Measurements from ENCODE around the gene MYLK. TPM values are rescaled to one million over a fixed set of nuclear protein-coding genes. Genes with fewer than 3 reads are reported as not detected.

MYLK gene
- polyA plus RNA-seq, 3 donors, result 0.35 to 1.3 (median 0.51) TPM

GRCh38 chr3:123586131-123586530, 298.0 kb downstream of the MYLK start:
- peak overlapping the region; percentile 84 for H3K9ac ChIP-seq (ENCODE audit: insufficient read depth, low read length, poor library complexity, severe bottlenecking)
- peaks cover 20% of the 10 kb centered on the region in 2 donors for H3K9me3 ChIP-seq (replicated peaks in 1 of 2; ENCODE audit: control insufficient read depth in 1 of 2, insufficient read depth in 1 of 2, low read length in 2 of 2)
- Mint-ChIP-seq H3K27ac (no peak overlapping the region), H3K36me3 (peaks cover 26 to 40% of the 10 kb centered on the region in 2 donors), H3K4me3 (no peak overlapping the region), H3K27me3 (ENCODE audit: low read depth in 3 of 3) (peaks cover 0 to 1% (median 0%) of the 10 kb centered on the region in 3 donors), H3K4me1 (peaks cover 19% of the 10 kb centered on the region), H3K9me3 (peaks cover 18 to 30% (median 24%) of the 10 kb centered on the region in 7 donors)
- WGBS (ENCODE audit: insufficient coverage), result 4% methylated on average over 6 of the region's 10 CpGs
- peaks cover 13 to 23% of the 10 kb centered on the region in 2 donors for H3K4me1 ChIP-seq (ENCODE audit: control insufficient read depth in 1 of 2, insufficient read depth in 2 of 2, low read length in 2 of 2)
- TF ChIP-seq, protein P1, sequence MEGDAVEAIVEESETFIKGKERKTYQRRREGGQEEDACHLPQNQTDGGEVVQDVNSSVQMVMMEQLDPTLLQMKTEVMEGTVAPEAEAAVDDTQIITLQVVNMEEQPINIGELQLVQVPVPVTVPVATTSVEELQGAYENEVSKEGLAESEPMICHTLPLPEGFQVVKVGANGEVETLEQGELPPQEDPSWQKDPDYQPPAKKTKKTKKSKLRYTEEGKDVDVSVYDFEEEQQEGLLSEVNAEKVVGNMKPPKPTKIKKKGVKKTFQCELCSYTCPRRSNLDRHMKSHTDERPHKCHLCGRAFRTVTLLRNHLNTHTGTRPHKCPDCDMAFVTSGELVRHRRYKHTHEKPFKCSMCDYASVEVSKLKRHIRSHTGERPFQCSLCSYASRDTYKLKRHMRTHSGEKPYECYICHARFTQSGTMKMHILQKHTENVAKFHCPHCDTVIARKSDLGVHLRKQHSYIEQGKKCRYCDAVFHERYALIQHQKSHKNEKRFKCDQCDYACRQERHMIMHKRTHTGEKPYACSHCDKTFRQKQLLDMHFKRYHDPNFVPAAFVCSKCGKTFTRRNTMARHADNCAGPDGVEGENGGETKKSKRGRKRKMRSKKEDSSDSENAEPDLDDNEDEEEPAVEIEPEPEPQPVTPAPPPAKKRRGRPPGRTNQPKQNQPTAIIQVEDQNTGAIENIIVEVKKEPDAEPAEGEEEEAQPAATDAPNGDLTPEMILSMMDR (IDR thresholded peaks at IDR 0.05), result no peak
- peak overlapping the region in 1 of 2 donors; percentile 94 for H3K27ac ChIP-seq (ENCODE audit: low read depth in 1 of 2, low read length in 2 of 2)
- H2AFZ ChIP-seq (ENCODE audit: insufficient read depth, low read depth, low read length, poor library complexity, severe bottlenecking), result peak overlapping the region; percentile 93
- DNase-seq, result peak in 1 of 3 donors; percentile 11
- H3K79me2 ChIP-seq (ENCODE audit: insufficient read depth, low read length), result peaks cover 19% of the 10 kb centered on the region
- no peaks in the 10 kb centered on the region for H4K20me1 ChIP-seq (ENCODE audit: insufficient read depth, low read length)
- H3K36me3 ChIP-seq (replicated peaks in 1 of 2; ENCODE audit: control insufficient read depth in 1 of 2, insufficient read depth in 2 of 2, low read length in 2 of 2), result peaks cover 5 to 20% of the 10 kb centered on the region in 2 donors
- H3K27me3 ChIP-seq (ENCODE audit: control insufficient read depth in 2 of 2, insufficient read depth in 2 of 2, low read length in 2 of 2), result no peaks in the 10 kb centered on the region
- intact Hi-C loops (cut with micrococcal nuclease), result loop anchor here in 1 of 2 donors (10.0 kb wide), 1 partner anchor 1201 kb away; the partner anchor contains the start of genes FAM162A and MIX23
- H3K4me3 ChIP-seq (replicated peaks in 1 of 3; ENCODE audit: low read depth in 2 of 3, low read length in 3 of 3), result peak overlapping the region; percentile 79 to 98 (median 95)
- peak overlapping the region; percentile 79 for H3K4me2 ChIP-seq (replicated peaks; ENCODE audit: extremely low read depth, low read length, poor library complexity, severe bottlenecking)

DNA sequence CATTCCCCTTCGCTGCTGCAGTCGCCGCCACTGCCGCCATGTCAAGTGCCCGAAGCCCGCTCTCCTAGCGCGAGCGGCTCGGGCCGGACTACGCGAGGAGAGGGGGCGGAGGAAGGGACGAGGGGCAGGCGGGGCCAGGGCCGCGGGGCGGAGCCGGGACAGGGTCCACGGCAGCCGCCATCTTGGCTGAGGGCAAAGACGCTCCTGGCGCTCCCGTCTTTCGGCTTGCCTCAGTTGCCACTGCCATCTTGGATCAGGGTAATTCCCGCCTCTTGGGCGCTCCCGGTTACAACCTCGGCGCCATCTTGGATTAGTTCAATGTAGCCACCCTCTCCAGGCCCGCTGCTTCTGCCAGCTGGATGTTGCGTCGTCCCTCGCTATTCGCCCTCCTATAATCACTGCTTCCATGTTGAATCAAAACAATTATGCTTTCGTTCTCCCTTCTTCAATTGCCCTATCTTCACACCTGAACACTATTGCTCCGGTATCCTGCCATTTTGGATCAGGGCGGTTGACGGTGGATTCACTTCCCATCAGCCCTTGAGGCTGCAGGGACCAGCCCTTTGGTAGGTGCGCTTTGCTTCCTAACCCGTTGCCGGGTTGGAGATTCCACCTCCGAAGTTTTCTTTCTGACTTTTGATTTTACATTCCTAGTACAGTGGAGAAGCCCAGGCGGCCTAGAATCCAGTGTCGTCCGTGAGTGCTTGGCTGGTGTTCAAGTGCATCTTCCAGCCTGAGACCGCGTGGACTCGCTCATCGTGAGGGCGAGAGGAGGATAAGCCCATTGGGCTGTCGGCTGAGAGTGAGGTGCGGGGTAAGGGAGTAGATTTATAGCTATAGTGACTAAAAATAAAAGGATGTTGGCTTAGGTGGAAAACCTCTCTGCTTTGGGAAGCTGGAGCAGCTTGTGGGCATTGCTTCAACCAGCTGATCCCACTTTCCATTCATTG, 298.9 kb downstream of the MYLK start, which contains the start of gene HACD2:
HACD2 (minus strand) TSS at position 66 of the 950 bp plus-strand sequence; CDS start at position 40, 26 bp downstream.
- peaks cover 8 to 20% of the 10 kb centered on the region in 2 donors for H3K36me3 ChIP-seq (replicated peaks in 1 of 2; ENCODE audit: control insufficient read depth in 1 of 2, insufficient read depth in 2 of 2, low read length in 2 of 2)
- no peak within 1 kb of the TSS for H3K4me3 Mint-ChIP-seq
- peaks cover 19% of the 10 kb centered on the region for H3K79me2 ChIP-seq (ENCODE audit: insufficient read depth, low read length)
- H3K9ac ChIP-seq (ENCODE audit: insufficient read depth, low read length, poor library complexity, severe bottlenecking), result peak within 1 kb of the TSS; percentile 84
- peaks cover 13 to 23% of the 10 kb centered on the region in 2 donors for H3K4me1 ChIP-seq (ENCODE audit: control insufficient read depth in 1 of 2, insufficient read depth in 2 of 2, low read length in 2 of 2)
- TF ChIP-seq, protein P1 (IDR thresholded peaks at IDR 0.05), result no peak
- peak; percentile 94 to 98 (median 95) for DNase-seq
- intact Hi-C loops (cut with micrococcal nuclease), result loop anchor here in 1 of 2 donors (10.0 kb wide), 1 partner anchor 1200 kb away; the partner anchor contains the start of genes FAM162A and MIX23
- peak within 1 kb of the TSS; percentile 79 to 98 (median 95) for H3K4me3 ChIP-seq (replicated peaks in 1 of 3; ENCODE audit: low read depth in 2 of 3, low read length in 3 of 3)
- peaks cover 19% of the 10 kb centered on the region for H3K4me1 Mint-ChIP-seq
- H3K9me3 Mint-ChIP-seq, result peaks cover 10 to 21% (median 15%) of the 10 kb centered on the region in 7 donors
- peaks cover 29 to 40% of the 10 kb centered on the region in 2 donors for H3K36me3 Mint-ChIP-seq
- no peaks in the 10 kb centered on the region for H4K20me1 ChIP-seq (ENCODE audit: insufficient read depth, low read length)
- 0% methylated on average over 54 of the region's 54 CpGs for WGBS (ENCODE audit: insufficient coverage)
- peak within 1 kb of the TSS in 6 of 7 donors; percentile 24 to 82 (median 64) for H3K27ac Mint-ChIP-seq
- peaks cover 11% of the 10 kb centered on the region in 2 donors for H3K9me3 ChIP-seq (replicated peaks in 1 of 2; ENCODE audit: control insufficient read depth in 1 of 2, insufficient read depth in 1 of 2, low read length in 2 of 2)
- peak within 1 kb of the TSS; percentile 93 for H2AFZ ChIP-seq (ENCODE audit: insufficient read depth, low read depth, low read length, poor library complexity, severe bottlenecking)
- no peaks in the 10 kb centered on the region for H3K27me3 ChIP-seq (ENCODE audit: control insufficient read depth in 2 of 2, insufficient read depth in 2 of 2, low read length in 2 of 2)
- H3K4me2 ChIP-seq (replicated peaks; ENCODE audit: extremely low read depth, low read length, poor library complexity, severe bottlenecking), result peak within 1 kb of the TSS; percentile 79
- H3K27me3 Mint-ChIP-seq (ENCODE audit: low read depth in 3 of 3), result peaks cover 0 to 1% (median 0%) of the 10 kb centered on the region in 3 donors
- H3K27ac ChIP-seq (ENCODE audit: low read depth in 1 of 2, low read length in 2 of 2), result peak within 1 kb of the TSS; percentile 70 to 94

Measured in CD14-positive monocyte (primary cell).